Osteocyte (in vitro differentiated cells): ENCODE data around the gene CD84. TPM values are rescaled to one million over a fixed set of nuclear protein-coding genes. Genes with fewer than 3 reads are reported as not detected.
"Not testable (repeated sequence)": the region's sequence is repeated elsewhere in the genome, so short reads cannot be mapped to it uniquely, and the experiment has no call there.

ENCODE experiments used
- DNase-seq: peaks from one replicate; pipeline ENCODE4 v3.0.0; 2021; ENCODE audit warnings: mixed read lengths; ENCODE audit not compliant: unreplicated experiment; ENCODE audit errors: extremely low spot score
- H3K27ac Mint-ChIP-seq: one replicate; pipeline ENCODE4 v1.8.0; 2021; ENCODE audit warnings: mild to moderate bottlenecking, mixed read lengths; ENCODE audit not compliant: unreplicated experiment
- H3K27me3 Mint-ChIP-seq: one replicate; pipeline ENCODE4 v1.8.0; 2021; ENCODE audit warnings: mixed read lengths; ENCODE audit not compliant: unreplicated experiment
- H3K36me3 Mint-ChIP-seq: one replicate; pipeline ENCODE4 v1.8.0; 2021; ENCODE audit warnings: mixed read lengths; ENCODE audit not compliant: unreplicated experiment
- H3K4me1 Mint-ChIP-seq: one replicate; pipeline ENCODE4 v1.8.0; 2021; ENCODE audit warnings: mixed read lengths; ENCODE audit not compliant: unreplicated experiment
- H3K4me3 Mint-ChIP-seq: one replicate; pipeline ENCODE4 v1.8.0; 2021; ENCODE audit warnings: mild to moderate bottlenecking, moderate library complexity, mixed read lengths; ENCODE audit not compliant: unreplicated experiment
- H3K9me3 Mint-ChIP-seq: one replicate; pipeline ENCODE4 v1.8.0; 2021; ENCODE audit warnings: mixed read lengths; ENCODE audit not compliant: unreplicated experiment
- CTCF ChIP-seq: fragments of 200-600 bp; sonication (generic); IDR thresholded peaks from 2 replicates; pipeline ENCODE4 v1.5.0; 2021; ENCODE audit warnings: antibody characterized with exemption, mild to moderate bottlenecking, moderate library complexity
- total RNA-seq: library from RNA; stranded (reverse); gene quantifications from 2 replicates; pipeline ENCODE4 v1.2.1, GENCODE V29; 2021

The CD84 gene
- total RNA-seq, 1 donor from 2014 or later, result not detected

- Mint-ChIP-seq H3K9me3 (peaks cover 6% of the 10 kb centered on the region), H3K27ac (no peak overlapping the region), H3K27me3 (peaks cover 2% of the 10 kb centered on the region), H3K4me3 (no peak overlapping the region), H3K4me1 (peaks cover 9% of the 10 kb centered on the region), H3K36me3 (no peaks in the 10 kb centered on the region)
- DNase-seq, result no peak
- no peak for TF ChIP-seq CTCF
Observed at GRCh38 chr1:160519642-160520435, 59.5 kb downstream of the CD84 start.

GRCh38 chr1:160517519-160517918 lies 61.8 kb downstream of the CD84 start:
- not testable (repeated sequence) for H3K27ac Mint-ChIP-seq, H3K9me3 Mint-ChIP-seq, DNase-seq, H3K4me1 Mint-ChIP-seq, H3K27me3 Mint-ChIP-seq, H3K4me3 Mint-ChIP-seq, H3K36me3 Mint-ChIP-seq

- not testable (repeated sequence) for H3K4me1 Mint-ChIP-seq, H3K9me3 Mint-ChIP-seq
Observed at GRCh38 chr1:160515908-160516307, 63.4 kb downstream of the CD84 start.

GRCh38 chr1:160504651-160505050 lies 74.6 kb downstream of the CD84 start:
- H3K27me3 Mint-ChIP-seq, result no peaks in the 10 kb centered on the region
- no peak overlapping the region for H3K27ac Mint-ChIP-seq
- H3K4me1 Mint-ChIP-seq, result no peaks in the 10 kb centered on the region
- no peak for TF ChIP-seq CTCF
- no peaks in the 10 kb centered on the region for H3K36me3 Mint-ChIP-seq
- peaks cover 20% of the 10 kb centered on the region for H3K9me3 Mint-ChIP-seq
- no peak overlapping the region for H3K4me3 Mint-ChIP-seq
- no peak for DNase-seq

More at GRCh38 chr1:160515908-160516307, 63.4 kb downstream of the CD84 start:
- not testable (repeated sequence) for H3K27me3 Mint-ChIP-seq, H3K36me3 Mint-ChIP-seq, H3K27ac Mint-ChIP-seq, H3K4me3 Mint-ChIP-seq, DNase-seq

- H3K9me3 Mint-ChIP-seq, result peaks cover 21% of the 10 kb centered on the region
- no peaks in the 10 kb centered on the region for H3K4me1 Mint-ChIP-seq
- no peak overlapping the region for H3K27ac Mint-ChIP-seq
- DNase-seq, result no peak
- no peaks in the 10 kb centered on the region for H3K27me3 Mint-ChIP-seq
- TF ChIP-seq CTCF, result no peak
- no peak overlapping the region for H3K4me3 Mint-ChIP-seq
- no peaks in the 10 kb centered on the region for H3K36me3 Mint-ChIP-seq
Observed at GRCh38 chr1:160503087-160503486, 76.2 kb downstream of the CD84 start.

- no peak for TF ChIP-seq CTCF
- H3K36me3 Mint-ChIP-seq, result no peaks in the 10 kb centered on the region
- no peak for DNase-seq
Observed at GRCh38 chr1:160500321-160500990, 78.8 kb downstream of the CD84 start.

More at GRCh38 chr1:160500321-160500990, 78.8 kb downstream of the CD84 start:
- Mint-ChIP-seq H3K27ac (no peak overlapping the region), H3K9me3 (peaks cover 7% of the 10 kb centered on the region), H3K27me3 (no peaks in the 10 kb centered on the region), H3K4me1 (no peaks in the 10 kb centered on the region), H3K4me3 (no peak overlapping the region)
